ENCODE data around the gene TRIM2. TPM values are rescaled to one million over a fixed set of nuclear protein-coding genes. Genes with fewer than 3 reads are reported as not detected.

The TRIM2 gene
- total RNA-seq, 1 experiment from 2014 or later, result 41.4 TPM

DNA sequence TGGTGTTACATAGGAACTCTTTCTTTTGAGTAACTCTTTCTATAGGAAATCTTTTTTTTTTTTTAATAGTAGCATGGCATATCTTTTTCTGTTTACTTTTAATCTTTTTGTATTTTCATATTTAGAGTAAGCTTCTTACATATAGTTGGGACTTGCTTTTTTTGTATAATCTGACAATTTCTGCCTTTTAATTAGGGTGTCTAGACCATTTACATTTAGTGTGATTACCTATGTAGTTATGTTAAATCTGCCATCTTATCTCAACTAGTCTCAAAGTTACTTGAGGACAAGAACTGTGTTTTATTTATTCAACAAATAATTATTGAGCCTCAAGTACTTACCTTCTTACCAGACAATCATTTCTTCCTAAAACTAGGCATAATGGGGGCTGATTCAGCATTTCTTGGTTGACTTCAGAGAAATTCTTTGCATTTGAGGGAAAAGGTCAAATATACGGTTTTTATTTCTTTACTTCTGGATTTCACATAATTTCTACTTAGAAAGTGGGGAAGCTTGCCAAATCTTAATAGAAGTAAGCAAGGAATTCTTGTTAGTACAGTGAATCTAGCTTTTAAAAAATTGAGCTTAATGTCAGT is 168.8 kb downstream of the TRIM2 start:
- Histone ChIP-seq H3K4me3 (replicated peaks in 1 of 2; ENCODE audit: low read depth in 1 of 2, low read length in 2 of 2) (no peak overlapping the region), H3K36me3 (ENCODE audit: control insufficient read depth in 1 of 2, insufficient read depth in 2 of 2, low read length in 2 of 2) (peaks cover 4 to 37% of the 10 kb centered on the region in 2 experiments; a peak in 3 of 4 replicates), H3K4me1 (ENCODE audit: control insufficient read depth in 1 of 2, insufficient read depth in 2 of 2, low read length in 2 of 2) (no peaks in the 10 kb centered on the region), H4K20me1 (ENCODE audit: insufficient read depth) (no peaks in the 10 kb centered on the region), H3K4me2 (ENCODE audit: low read length) (no peak overlapping the region), H3K27me3 (ENCODE audit: insufficient read depth, low read length) (no peaks in the 10 kb centered on the region), H3K79me2 (ENCODE audit: insufficient read depth, low read length) (no peaks in the 10 kb centered on the region), H2AFZ (ENCODE audit: low read depth, low read length, poor library complexity, severe bottlenecking) (no peak overlapping the region), H3K9me2 (ENCODE audit: insufficient read depth) (no peaks in the 10 kb centered on the region), H3K9me3 (ENCODE audit: control insufficient read depth in 1 of 2, insufficient read depth in 1 of 2, low read depth in 1 of 2, low read length in 2 of 2) (no peaks in the 10 kb centered on the region), H3K9ac (ENCODE audit: low read length) (no peak overlapping the region), H3K27ac (ENCODE audit: low read depth, low read length) (no peak overlapping the region)
- no peak for DNase-seq (ENCODE audit: low read depth, low spot score)
- CTCF ChIA-PET, result interaction anchor here (1.2 kb wide), 1 partner anchor 59 kb away, joined by 3 read pairs; no protein-coding TSS in a partner anchor
- ATAC-seq, result no peak
- no peak for TF ChIP-seq CBX3 (IDR thresholded peaks at IDR 0.05; ENCODE audit: low read depth)
- TF ChIP-seq RAD21 (IDR thresholded peaks at IDR 0.05; ENCODE audit: low read depth), result no peak
- no peak for TF ChIP-seq SIN3A (IDR thresholded peaks at IDR 0.05; ENCODE audit: low read depth)
- TF ChIP-seq, protein P1, sequence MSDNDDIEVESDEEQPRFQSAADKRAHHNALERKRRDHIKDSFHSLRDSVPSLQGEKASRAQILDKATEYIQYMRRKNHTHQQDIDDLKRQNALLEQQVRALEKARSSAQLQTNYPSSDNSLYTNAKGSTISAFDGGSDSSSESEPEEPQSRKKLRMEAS (IDR thresholded peaks at IDR 0.05), result no peak
- TF ChIP-seq SP1 (IDR thresholded peaks at IDR 0.05; ENCODE audit: low read depth), result no peak
- no peak for TF ChIP-seq ATF3 (IDR thresholded peaks at IDR 0.05)
- no peak for TF ChIP-seq YY1 (IDR thresholded peaks at IDR 0.05; ENCODE audit: extremely low read depth, insufficient replicate concordance, low read depth, low read length)
- TF ChIP-seq CEBPB (IDR thresholded peaks at IDR 0.05; ENCODE audit: low read depth), result no peak
- TF ChIP-seq ELF1 (IDR thresholded peaks at IDR 0.05; ENCODE audit: borderline replicate concordance, low read depth), result no peak
- no peak for TF ChIP-seq EGR1 (IDR thresholded peaks at IDR 0.05; ENCODE audit: low read depth)
- TF ChIP-seq ZNF274 (IDR thresholded peaks at IDR 0.05; ENCODE audit: low read depth, low read length), result no peak
- no TSS peak for BruUV-seq (replicated peaks)
- POLR2A ChIA-PET, result no interaction called here
- intact Hi-C loops (cut with micrococcal nuclease), result no loop called here
- RAD21 ChIA-PET (ENCODE audit: low non-redundant PET in 1 of 2, low total read pairs in 2 of 2, uncharacterized antibody in 2 of 2, unreplicated experiment in 2 of 2), result no interaction called here

- CTCF ChIA-PET, result no interaction called here
- Histone ChIP-seq H3K27me3 (ENCODE audit: insufficient read depth, low read length) (no peaks in the 10 kb centered on the region), H3K4me1 (ENCODE audit: control insufficient read depth in 1 of 2, insufficient read depth in 2 of 2, low read length in 2 of 2) (no peaks in the 10 kb centered on the region), H3K27ac (ENCODE audit: low read depth, low read length) (no peak overlapping the region), H3K79me2 (ENCODE audit: insufficient read depth, low read length) (no peaks in the 10 kb centered on the region), H3K4me3 (replicated peaks in 1 of 2; ENCODE audit: low read depth in 1 of 2, low read length in 2 of 2) (no peak overlapping the region), H2AFZ (ENCODE audit: low read depth, low read length, poor library complexity, severe bottlenecking) (no peak overlapping the region), H3K9ac (ENCODE audit: low read length) (no peak overlapping the region), H3K36me3 (ENCODE audit: control insufficient read depth in 1 of 2, insufficient read depth in 2 of 2, low read length in 2 of 2) (peaks cover under 1 to 30% of the 10 kb centered on the region in 2 experiments; a peak in 3 of 4 replicates), H3K9me2 (ENCODE audit: insufficient read depth) (no peaks in the 10 kb centered on the region), H3K4me2 (ENCODE audit: low read length) (no peak overlapping the region), H3K9me3 (ENCODE audit: control insufficient read depth in 1 of 2, insufficient read depth in 1 of 2, low read depth in 1 of 2, low read length in 2 of 2) (no peaks in the 10 kb centered on the region), H4K20me1 (ENCODE audit: insufficient read depth) (no peaks in the 10 kb centered on the region)
- RAD21 ChIA-PET (ENCODE audit: low non-redundant PET in 1 of 2, low total read pairs in 2 of 2, uncharacterized antibody in 2 of 2, unreplicated experiment in 2 of 2), result no interaction called here
- no peak for ATAC-seq
- BruUV-seq (replicated peaks), result TSS peak; percentile 7
- intact Hi-C loops (cut with micrococcal nuclease), result no loop called here
- DNase-seq (ENCODE audit: low read depth, low spot score), result no peak
- POLR2A ChIA-PET, result no interaction called here
- TF ChIP-seq POLR2A (IDR thresholded peaks at IDR 0.05; ENCODE audit: borderline replicate concordance, extremely low read depth, insufficient read depth, insufficient read length), result no peak
- no peak for TF ChIP-seq JUND (IDR thresholded peaks at IDR 0.05)
- TF ChIP-seq SIN3A (IDR thresholded peaks at IDR 0.05; ENCODE audit: low read depth), result no peak
- no peak for TF ChIP-seq POLR2AphosphoS5 (IDR thresholded peaks at IDR 0.05; ENCODE audit: low read depth, low read length)
- TF ChIP-seq, protein P2, sequence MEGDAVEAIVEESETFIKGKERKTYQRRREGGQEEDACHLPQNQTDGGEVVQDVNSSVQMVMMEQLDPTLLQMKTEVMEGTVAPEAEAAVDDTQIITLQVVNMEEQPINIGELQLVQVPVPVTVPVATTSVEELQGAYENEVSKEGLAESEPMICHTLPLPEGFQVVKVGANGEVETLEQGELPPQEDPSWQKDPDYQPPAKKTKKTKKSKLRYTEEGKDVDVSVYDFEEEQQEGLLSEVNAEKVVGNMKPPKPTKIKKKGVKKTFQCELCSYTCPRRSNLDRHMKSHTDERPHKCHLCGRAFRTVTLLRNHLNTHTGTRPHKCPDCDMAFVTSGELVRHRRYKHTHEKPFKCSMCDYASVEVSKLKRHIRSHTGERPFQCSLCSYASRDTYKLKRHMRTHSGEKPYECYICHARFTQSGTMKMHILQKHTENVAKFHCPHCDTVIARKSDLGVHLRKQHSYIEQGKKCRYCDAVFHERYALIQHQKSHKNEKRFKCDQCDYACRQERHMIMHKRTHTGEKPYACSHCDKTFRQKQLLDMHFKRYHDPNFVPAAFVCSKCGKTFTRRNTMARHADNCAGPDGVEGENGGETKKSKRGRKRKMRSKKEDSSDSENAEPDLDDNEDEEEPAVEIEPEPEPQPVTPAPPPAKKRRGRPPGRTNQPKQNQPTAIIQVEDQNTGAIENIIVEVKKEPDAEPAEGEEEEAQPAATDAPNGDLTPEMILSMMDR (IDR thresholded peaks at IDR 0.05 in 2 of 3, conservative IDR thresholded peaks at IDR 0.05 in 1 of 3; ENCODE audit: borderline replicate concordance in 1 of 3, insufficient read depth in 1 of 3, low read depth in 2 of 3, low read length in 2 of 3), result no peak
- no peak for TF ChIP-seq ZFX (IDR thresholded peaks at IDR 0.05)
- no peak for TF ChIP-seq EZH2 (IDR thresholded peaks at IDR 0.05)
- TF ChIP-seq EZH2phosphoT487 (IDR thresholded peaks at IDR 0.05; ENCODE audit: borderline replicate concordance), result no peak
- TF ChIP-seq TCF7L2 (IDR thresholded peaks at IDR 0.05; ENCODE audit: borderline replicate concordance, extremely low read depth, insufficient read depth, insufficient read length), result no peak
Observed at GRCh38 chr4:153374442-153374841, 170.2 kb downstream of the TRIM2 start.

Measured in HCT116 (cell line).